ENCODE data around the gene PTPRU.
A peak's percentile ranks its signal among the peaks of the same experiment; 100 is the strongest.

Gene PTPRU

DNA sequence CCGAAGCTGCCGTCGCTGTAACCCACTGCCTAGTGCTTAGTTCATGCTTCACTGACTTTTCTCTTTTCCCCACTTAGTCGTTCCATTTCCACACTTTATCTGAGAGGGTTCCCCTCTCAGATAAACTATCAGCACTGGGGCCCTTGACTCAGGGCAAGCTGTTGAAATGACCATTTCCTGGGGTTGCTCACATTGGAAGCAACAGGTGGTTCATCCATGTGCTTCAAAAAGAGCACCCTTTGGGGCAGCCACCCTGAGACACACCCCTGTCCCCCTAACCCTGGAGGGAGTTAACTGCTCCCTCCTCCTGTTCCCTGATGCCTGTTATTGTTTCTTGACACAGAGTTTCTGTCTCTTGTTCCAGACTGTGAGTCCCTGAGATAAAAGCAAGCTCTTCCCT is 107.2 kb downstream of the PTPRU start:
- TF ChIP-seq, protein P1, sequence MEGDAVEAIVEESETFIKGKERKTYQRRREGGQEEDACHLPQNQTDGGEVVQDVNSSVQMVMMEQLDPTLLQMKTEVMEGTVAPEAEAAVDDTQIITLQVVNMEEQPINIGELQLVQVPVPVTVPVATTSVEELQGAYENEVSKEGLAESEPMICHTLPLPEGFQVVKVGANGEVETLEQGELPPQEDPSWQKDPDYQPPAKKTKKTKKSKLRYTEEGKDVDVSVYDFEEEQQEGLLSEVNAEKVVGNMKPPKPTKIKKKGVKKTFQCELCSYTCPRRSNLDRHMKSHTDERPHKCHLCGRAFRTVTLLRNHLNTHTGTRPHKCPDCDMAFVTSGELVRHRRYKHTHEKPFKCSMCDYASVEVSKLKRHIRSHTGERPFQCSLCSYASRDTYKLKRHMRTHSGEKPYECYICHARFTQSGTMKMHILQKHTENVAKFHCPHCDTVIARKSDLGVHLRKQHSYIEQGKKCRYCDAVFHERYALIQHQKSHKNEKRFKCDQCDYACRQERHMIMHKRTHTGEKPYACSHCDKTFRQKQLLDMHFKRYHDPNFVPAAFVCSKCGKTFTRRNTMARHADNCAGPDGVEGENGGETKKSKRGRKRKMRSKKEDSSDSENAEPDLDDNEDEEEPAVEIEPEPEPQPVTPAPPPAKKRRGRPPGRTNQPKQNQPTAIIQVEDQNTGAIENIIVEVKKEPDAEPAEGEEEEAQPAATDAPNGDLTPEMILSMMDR (IDR thresholded peaks at IDR 0.05; ENCODE audit: control insufficient read depth, extremely low read depth, insufficient read depth) = no peak
- no peak for DNase-seq (ENCODE audit: low read depth)

GRCh38 chr1:29343908-29344307 is 107.6 kb downstream of the PTPRU start:
- DNase-seq (ENCODE audit: low read depth) = no peak
- no peak overlapping the region for H3K4me3 ChIP-seq (ENCODE audit: low read depth, low read length)
- TF ChIP-seq, protein P1 (IDR thresholded peaks at IDR 0.05; ENCODE audit: control insufficient read depth, extremely low read depth, insufficient read depth) = no peak

More for the DNA sequence above, 107.2 kb downstream of the PTPRU start:
- H3K4me3 ChIP-seq (ENCODE audit: low read depth, low read length) = no peak overlapping the region

- TF ChIP-seq, protein P1 (IDR thresholded peaks at IDR 0.05; ENCODE audit: control insufficient read depth, extremely low read depth, insufficient read depth) = no peak
- DNase-seq (ENCODE audit: low read depth) = no peak
- H3K4me3 ChIP-seq (ENCODE audit: low read depth, low read length) = no peak overlapping the region
Observed at GRCh38 chr1:29344336-29344735, 108.0 kb downstream of the PTPRU start.

- DNase-seq (ENCODE audit: low read depth) = no peak
- TF ChIP-seq, protein P1 (IDR thresholded peaks at IDR 0.05; ENCODE audit: control insufficient read depth, extremely low read depth, insufficient read depth) = no peak
Observed at GRCh38 chr1:29346576-29346975, 110.3 kb downstream of the PTPRU start.

GRCh38 chr1:29349871-29350491 is 113.7 kb downstream of the PTPRU start:
- peak; percentile 57 for DNase-seq (ENCODE audit: low read depth)

More at GRCh38 chr1:29346576-29346975, 110.3 kb downstream of the PTPRU start:
- no peak overlapping the region for H3K4me3 ChIP-seq (ENCODE audit: low read depth, low read length)

GRCh38 chr1:29352719-29353420 is 116.5 kb downstream of the PTPRU start:
- no peak overlapping the region for H3K4me3 ChIP-seq (ENCODE audit: low read depth, low read length)
- no peak for DNase-seq (ENCODE audit: low read depth)
- TF ChIP-seq, protein P1 (IDR thresholded peaks at IDR 0.05; ENCODE audit: control insufficient read depth, extremely low read depth, insufficient read depth) = no peak

More at GRCh38 chr1:29349871-29350491, 113.7 kb downstream of the PTPRU start:
- TF ChIP-seq, protein P1 (IDR thresholded peaks at IDR 0.05; ENCODE audit: control insufficient read depth, extremely low read depth, insufficient read depth) = no peak
- H3K4me3 ChIP-seq (ENCODE audit: low read depth, low read length) = peak overlapping the region; percentile 56
